Lung (tissue), 12 donors: ENCODE data around the gene TMEM165. TPM values are rescaled to one million over a fixed set of nuclear protein-coding genes. Genes with fewer than 3 reads are reported as not detected.
A peak's percentile ranks its signal among the peaks of the same experiment; 100 is the strongest.

ENCODE experiments used
- ATAC-seq: fragments of 200-7000 bp; cut with Tn5 transposase; one replicate; pipeline ENCODE4 v1.9.1; 2020; ENCODE audit warnings: moderate number of reproducible peaks; ENCODE audit not compliant: insufficient read depth, low FRiP score
- DNase-seq, 3 donors: peaks; one replicate each; pipeline ENCODE4 v3.0.0-alpha.2; 2013 to 2017
- H3K27ac ChIP-seq, 2 donors: one replicate each; pipeline ENCODE4 v1.5.1; 2013; ENCODE audit warnings: mild to moderate bottlenecking in 2 of 2, moderate library complexity in 2 of 2, control low read depth in 1 of 2, inconsistent platforms in 1 of 2, low read depth in 1 of 2, low read length in 1 of 2
- H3K27me3 ChIP-seq, 3 donors: one replicate each; pipeline ENCODE4 v1.5.1; 2013; ENCODE audit warnings: low read length in 2 of 3; ENCODE audit not compliant: control insufficient read depth in 3 of 3, insufficient read depth in 3 of 3
- H3K36me3 ChIP-seq, 4 donors: one replicate each; pipeline ENCODE4 v1.5.1; 2013; ENCODE audit warnings: low read length in 4 of 4, mild to moderate bottlenecking in 1 of 4, moderate library complexity in 1 of 4; ENCODE audit not compliant: control insufficient read depth in 4 of 4, insufficient read depth in 4 of 4
- H3K4me1 ChIP-seq, 5 donors: one replicate each; pipeline ENCODE4 v1.5.1; 2013; ENCODE audit warnings: low read length in 5 of 5, mild to moderate bottlenecking in 2 of 5, moderate library complexity in 1 of 5; ENCODE audit not compliant: control insufficient read depth in 5 of 5, insufficient read depth in 5 of 5
- H3K4me3 ChIP-seq: one replicate; pipeline ENCODE4 v1.5.1; 2013; ENCODE audit warnings: mild to moderate bottlenecking, control low read depth, moderate library complexity
- H3K9ac ChIP-seq, 2 donors: one replicate each; pipeline ENCODE4 v1.5.1; 2013; ENCODE audit warnings: low read length in 2 of 2, control low read depth in 1 of 2; ENCODE audit not compliant: insufficient read depth in 1 of 2
- H3K9me3 ChIP-seq, 4 donors: one replicate each; pipeline ENCODE4 v1.5.1; 2013; ENCODE audit warnings: low read length in 3 of 4, mild to moderate bottlenecking in 1 of 4, moderate library complexity in 1 of 4; ENCODE audit not compliant: control insufficient read depth in 4 of 4, insufficient read depth in 3 of 4
- CTCF ChIP-seq: IDR thresholded peaks from 2 replicates; pipeline ENCODE4 v1.5.1; 2012; ENCODE audit warnings: mild to moderate bottlenecking; ENCODE audit errors: control extremely low read depth, extremely low read depth
- WGBS, 2 donors: extraction: QIAGEN DNeasy Blood & Tissue Kit; methylation state at CpG; one replicate each; pipeline ENCODE4 v1.1.7; 2013; 5-methylcytosine and 5-hydroxymethylcytosine counted together
- polyA plus RNA-seq, 2 donors: library from polyadenylated mRNA; stranded (reverse); fragments of 200-250 nt; gene quantifications; one replicate each; pipeline ENCODE4 v1.2.1, GENCODE V29; 2013
- total RNA-seq, 2 donors: library from RNA; depleted of rRNA in 1 of 2; stranded (reverse); fragments of >200 nt in 1 of 2; gene quantifications; one replicate each; pipeline ENCODE4 v1.2.1, GENCODE V29; 2014 to 2021
- donor health status: control.
- donor health status: control.
- donor health status: Bipolar disorder and iron deficiency.
- donor health status: healthy.
- donor health status: DM: yes; HTN: yes; CAD: no.

The TMEM165 gene
- total and polyA plus RNA-seq, 4 donors = 152 to 184 (median 178) TPM

- peaks cover 0 to 18% (median 1%) of the 10 kb centered on the region in 5 donors for H3K4me1 ChIP-seq
- WGBS, 2 donors = 88 to 89% methylated on average over 3 of the region's 3 CpGs
Measured at GRCh38 chr4:55407119-55407518, 11.4 kb downstream of the TMEM165 start.

DNA sequence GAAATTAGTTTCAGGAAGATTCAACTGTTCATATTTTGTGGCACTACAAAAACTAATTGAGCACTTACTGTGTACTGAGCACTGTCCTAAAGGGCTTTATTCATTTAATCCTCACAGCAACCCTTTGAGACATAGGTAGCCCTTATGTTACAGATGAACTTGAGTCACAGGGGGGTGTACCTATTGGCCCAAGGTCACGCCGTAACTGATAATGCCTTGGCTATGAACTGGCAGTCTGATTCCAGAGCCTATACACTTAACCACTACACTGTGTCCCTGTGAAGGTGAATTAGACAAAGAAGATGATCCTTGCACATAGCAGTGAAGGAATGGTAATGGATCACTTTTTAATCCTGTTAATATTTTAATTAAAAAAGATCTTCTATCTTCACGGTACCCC lies 12.0 kb downstream of the TMEM165 start:
- no peak overlapping the region for H3K27ac ChIP-seq
- DNase-seq (no peak), ATAC-seq (no peak)
- H3K4me1 ChIP-seq = peaks cover 0 to 18% (median 1%) of the 10 kb centered on the region in 5 donors
- H3K27me3 ChIP-seq = no peaks in the 10 kb centered on the region
- TF ChIP-seq CTCF = no peak
- no peaks in the 10 kb centered on the region for H3K9me3 ChIP-seq
- H3K4me3 ChIP-seq = no peak overlapping the region
- WGBS, 2 donors = 93 to 96% methylated on average over 3 of the region's 3 CpGs
- no peak overlapping the region for H3K9ac ChIP-seq
- peaks cover 6 to 21% (median 17%) of the 10 kb centered on the region in 4 donors for H3K36me3 ChIP-seq

More at GRCh38 chr4:55407119-55407518, 11.4 kb downstream of the TMEM165 start:
- no peak overlapping the region for H3K4me3 ChIP-seq
- DNase-seq = no peak
- peaks cover 6 to 21% (median 18%) of the 10 kb centered on the region in 4 donors for H3K36me3 ChIP-seq
- H3K27me3 ChIP-seq = no peaks in the 10 kb centered on the region
- TF ChIP-seq CTCF = no peak
- no peaks in the 10 kb centered on the region for H3K9me3 ChIP-seq
- no peak for ATAC-seq
- no peak overlapping the region for H3K9ac ChIP-seq
- H3K27ac ChIP-seq = no peak overlapping the region

- Histone ChIP-seq H3K36me3 (peaks cover 0 to 18% (median 18%) of the 10 kb centered on the region in 4 donors), H3K27ac (no peak overlapping the region), H3K4me1 (peaks cover 0 to 18% (median 1%) of the 10 kb centered on the region in 5 donors), H3K9ac (peak overlapping the region in 1 of 2 donors; percentile 8), H3K27me3 (no peaks in the 10 kb centered on the region), H3K4me3 (no peak overlapping the region), H3K9me3 (no peaks in the 10 kb centered on the region)
- peak; percentile 25 to 61 (median 56) for DNase-seq
- no peak for ATAC-seq
- TF ChIP-seq CTCF = no peak
- 56 to 63% methylated on average over 10 of the region's 10 CpGs for WGBS, 2 donors
Measured at GRCh38 chr4:55409468-55410171, 13.9 kb downstream of the TMEM165 start.
